Hepatic stellate cell (primary cell): ENCODE data around the gene NIM1K.
"Not testable (repeated sequence)": the region's sequence is repeated elsewhere in the genome, so short reads cannot be mapped to it uniquely, and the experiment has no call there.

Source experiments
- DNase-seq: peaks from one replicate; pipeline ENCODE4 v3.0.0; 2011; ENCODE audit warnings: low spot score

Gene NIM1K

GRCh38 chr5:43314724-43315123, 122.7 kb downstream of the NIM1K start:
- DNase-seq, result no peak

DNA sequence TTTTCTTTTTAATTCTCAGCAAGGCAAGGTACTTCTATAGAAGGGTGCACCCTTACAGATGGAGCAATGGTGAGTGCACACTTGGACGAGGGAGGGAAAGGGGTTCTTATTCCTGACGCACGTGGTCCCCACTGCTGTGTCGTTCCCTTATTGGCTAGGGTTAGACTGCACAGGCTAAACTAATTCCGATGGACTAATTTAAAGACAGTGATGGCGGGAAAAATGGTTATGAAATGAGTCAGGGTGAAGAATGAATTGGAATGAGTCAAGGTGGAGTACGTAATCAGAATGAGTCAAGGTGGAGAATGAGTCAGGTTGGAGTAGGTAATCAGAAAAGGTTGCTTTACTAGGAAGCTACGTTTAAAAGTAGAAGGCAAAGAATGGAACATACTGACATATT, 123.2 kb downstream of the NIM1K start:
- DNase-seq, result no peak

- DNase-seq, result no peak
Observed at GRCh38 chr5:43315682-43316081, 123.7 kb downstream of the NIM1K start.

DNA sequence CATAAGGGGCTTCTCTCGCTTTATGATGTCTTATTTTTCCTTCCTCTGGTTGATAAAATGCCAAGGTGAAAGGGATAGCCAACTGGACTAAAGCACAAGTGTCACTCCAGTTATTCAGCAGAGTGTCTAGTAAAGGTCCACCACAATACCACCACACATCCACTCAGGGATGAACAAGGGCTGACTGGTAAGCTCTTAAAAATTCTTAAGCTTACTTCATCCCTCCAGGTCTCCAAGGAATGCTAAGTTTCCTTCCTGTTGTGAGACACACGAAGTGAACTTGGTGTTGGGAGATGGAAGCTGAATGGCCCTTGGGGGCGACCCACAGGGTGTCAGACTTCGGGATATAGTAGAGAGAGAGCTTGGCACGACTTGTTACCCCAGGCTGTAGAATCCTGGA, 124.4 kb downstream of the NIM1K start:
- DNase-seq, result no peak

DNA sequence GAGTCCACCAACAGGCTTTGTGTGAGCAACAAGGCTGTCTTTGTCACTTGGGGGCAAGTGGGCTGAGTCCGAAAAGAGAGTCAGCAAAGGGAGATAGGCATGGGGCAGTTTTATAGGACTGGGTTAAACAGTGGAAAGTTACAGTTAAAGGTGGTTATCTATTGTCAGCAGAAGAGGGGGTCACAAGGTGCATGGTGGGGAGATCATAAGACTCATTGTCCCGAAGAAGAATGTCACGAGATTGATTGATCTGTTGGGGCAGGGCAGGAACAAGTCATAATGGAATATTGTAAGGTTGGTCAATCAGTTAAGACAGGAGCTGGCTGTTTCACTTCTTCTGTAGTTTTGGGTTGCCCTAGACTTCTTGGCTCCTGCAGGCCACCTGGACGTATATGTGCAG, 128.8 kb downstream of the NIM1K start:
- no peak for DNase-seq

DNA sequence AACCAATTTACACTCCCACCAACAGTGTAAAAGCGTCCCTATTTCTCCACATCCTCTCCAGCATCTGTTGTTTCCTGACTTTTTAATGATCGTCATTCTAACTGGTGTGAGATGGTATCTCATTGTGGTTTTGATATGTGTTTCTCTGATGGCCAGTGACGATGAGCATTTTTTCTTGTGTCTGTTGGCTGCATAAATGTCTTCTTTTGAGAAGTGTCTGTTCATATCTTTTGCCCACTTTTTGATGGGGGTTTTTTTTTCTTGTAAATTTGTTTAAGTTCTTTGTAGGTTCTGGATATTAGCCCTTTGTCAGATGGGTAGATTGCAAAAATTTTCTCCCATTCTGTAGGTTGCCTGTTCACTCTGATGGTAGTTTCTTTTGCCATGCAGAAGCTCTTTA, 131.5 kb downstream of the NIM1K start:
- DNase-seq, result not testable (repeated sequence)

GRCh38 chr5:43325624-43326023, 133.6 kb downstream of the NIM1K start:
- DNase-seq, result not testable (repeated sequence)
